Activated CD4-positive, alpha-beta T cell treated with anti-CD3 and anti-CD28 coated beads, Interleukin-2, amount 10 ng/mL, durations not matched to agents 24 days and 14 days (primary cell): ENCODE measurements around the gene CLMP. TPM values are rescaled to one million over a fixed set of nuclear protein-coding genes. Genes with fewer than 3 reads are reported as not detected.
"Not testable (repeated sequence)": the region's sequence is repeated elsewhere in the genome, so short reads cannot be mapped to it uniquely, and the experiment has no call there.

Experiments
- DNase-seq: peaks from one replicate; pipeline ENCODE4 v3.0.0; 2022
- H3K27ac Mint-ChIP-seq: one replicate; pipeline ENCODE4 v1.8.0; 2022; ENCODE audit warnings: mild to moderate bottlenecking, mixed read lengths
- H3K27me3 Mint-ChIP-seq: one replicate; pipeline ENCODE4 v1.8.0; 2022; ENCODE audit warnings: mixed read lengths
- H3K36me3 Mint-ChIP-seq: one replicate; pipeline ENCODE4 v1.8.0; 2022; ENCODE audit warnings: low read depth, mild to moderate bottlenecking, mixed read lengths
- H3K4me1 Mint-ChIP-seq: one replicate; pipeline ENCODE4 v1.8.0; 2021; ENCODE audit warnings: mixed read lengths
- H3K4me3 Mint-ChIP-seq: one replicate; pipeline ENCODE4 v1.8.0; 2022; ENCODE audit warnings: mild to moderate bottlenecking, moderate library complexity, mixed read lengths
- H3K9me3 Mint-ChIP-seq: one replicate; pipeline ENCODE4 v1.8.0; 2021; ENCODE audit warnings: mixed read lengths
- intact Hi-C: fragments of 100-400 bp; cut with micrococcal nuclease; formaldehyde crosslinking; loops from one replicate; pipeline ENCODE4 v1.15.1; 2023
- total RNA-seq: library from RNA; stranded (reverse); gene quantifications from 2 replicates; pipeline ENCODE4 v1.2.3, GENCODE V29; 2022

The CLMP gene
- total RNA-seq, 1 donor from 2014 or later, result 0.05 TPM

DNA sequence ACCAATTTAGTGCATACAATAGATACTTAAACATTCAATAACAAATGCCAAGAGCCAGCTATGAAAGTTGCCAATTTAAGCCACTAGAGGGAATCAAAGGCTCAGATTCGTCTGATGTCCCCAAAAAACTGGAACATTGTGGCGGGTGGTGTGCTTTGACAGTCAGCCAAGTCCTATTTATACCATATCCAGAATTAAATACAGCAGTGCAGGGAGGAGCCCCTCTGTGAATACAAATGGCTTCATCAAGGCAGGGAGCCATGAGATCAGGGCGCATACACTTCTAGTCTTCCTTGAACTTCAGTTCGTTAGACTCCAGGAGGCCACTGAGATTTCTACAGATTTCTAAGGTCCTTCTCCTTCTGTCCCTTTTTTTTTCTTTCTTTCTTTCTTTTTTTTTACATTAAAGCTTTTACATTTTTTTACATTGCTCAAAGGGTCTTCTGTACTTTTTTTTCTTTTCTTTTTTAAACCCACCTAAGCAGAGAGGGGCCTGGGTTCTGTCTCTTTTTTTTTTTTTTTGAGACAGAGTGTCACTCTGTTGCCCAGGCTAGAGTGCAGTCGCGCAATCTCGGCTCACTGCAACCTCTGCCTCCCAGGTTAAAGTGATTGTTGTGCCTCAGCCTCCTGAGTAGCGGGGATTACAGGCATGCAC is 91.6 kb downstream of the CLMP start:
- Mint-ChIP-seq H3K27ac (no peak overlapping the region), H3K4me3 (no peak overlapping the region), H3K36me3 (no peaks in the 10 kb centered on the region), H3K27me3 (peaks cover 6% of the 10 kb centered on the region), H3K4me1 (peaks cover 21% of the 10 kb centered on the region), H3K9me3 (no peaks in the 10 kb centered on the region)
- intact Hi-C loops, result loop anchor here (2.0 to 5.0 kb wide), 2 partner anchors 33 to 41 kb away; partner anchors contain the start of gene HSPA8
- DNase-seq, result peak; percentile 79

GRCh38 chr11:123100379-123101085 is 94.5 kb downstream of the CLMP start:
- peaks cover 24% of the 10 kb centered on the region for H3K4me1 Mint-ChIP-seq
- H3K4me3 Mint-ChIP-seq, result peak overlapping the region; percentile 46
- H3K27ac Mint-ChIP-seq, result peak overlapping the region; percentile 50
- intact Hi-C loops, result loop anchor here (5.0 kb wide), 1 partner anchor 38 kb away; the partner anchor contains the start of gene HSPA8
- DNase-seq, result no peak
- H3K27me3 Mint-ChIP-seq, result no peaks in the 10 kb centered on the region
- no peaks in the 10 kb centered on the region for H3K9me3 Mint-ChIP-seq
- H3K36me3 Mint-ChIP-seq, result peaks cover 5% of the 10 kb centered on the region

- Mint-ChIP-seq H3K36me3 (peaks cover 5% of the 10 kb centered on the region), H3K9me3 (no peaks in the 10 kb centered on the region), H3K27me3 (no peaks in the 10 kb centered on the region), H3K27ac (no peak overlapping the region), H3K4me3 (no peak overlapping the region), H3K4me1 (peaks cover 24% of the 10 kb centered on the region)
- intact Hi-C loops, result no loop called here
- no peak for DNase-seq
Observed at GRCh38 chr11:123098990-123099389, 96.1 kb downstream of the CLMP start.

DNA sequence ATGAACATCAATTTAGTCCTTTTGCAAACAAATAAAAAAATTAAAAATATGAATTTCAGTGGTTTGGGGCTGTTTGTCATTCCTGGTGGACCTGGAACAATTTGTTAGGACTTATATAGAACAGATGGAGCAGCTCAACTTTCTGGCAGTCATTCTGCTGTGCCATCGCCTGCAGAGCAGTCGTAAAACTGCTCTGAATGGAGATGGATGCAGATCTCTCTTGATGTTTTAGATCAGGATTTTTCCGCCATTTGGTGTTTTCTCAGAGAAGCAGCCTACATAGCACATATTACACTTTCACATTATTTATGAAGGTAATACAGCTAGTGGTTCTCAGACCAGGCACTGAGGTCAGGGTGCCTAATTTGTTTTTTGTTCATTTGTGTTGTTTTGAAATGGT is 101.3 kb downstream of the CLMP start:
- intact Hi-C loops, result no loop called here

DNA sequence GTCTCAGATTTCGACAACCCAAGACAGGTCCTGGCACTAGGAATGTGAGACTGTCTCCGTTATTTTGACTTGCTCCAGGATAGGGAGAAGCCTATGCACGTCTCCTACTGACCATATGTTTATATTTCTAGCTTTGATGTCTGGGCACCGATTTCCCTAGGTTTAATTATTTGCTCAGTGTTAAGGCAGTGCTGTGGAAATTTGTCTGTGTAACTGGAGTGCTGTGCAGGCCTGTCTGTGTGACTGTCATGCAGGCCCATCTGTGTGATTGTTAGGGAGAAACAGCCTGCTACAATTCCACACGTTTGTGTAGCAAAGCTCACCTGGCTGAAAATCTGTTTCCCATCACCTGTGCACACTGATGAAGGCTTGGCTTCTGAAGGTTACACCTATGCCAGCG is 103.5 kb downstream of the CLMP start:
- Mint-ChIP-seq H3K4me1 (peaks cover 16% of the 10 kb centered on the region), H3K27ac (no peak overlapping the region), H3K4me3 (no peak overlapping the region), H3K9me3 (no peaks in the 10 kb centered on the region), H3K36me3 (no peaks in the 10 kb centered on the region), H3K27me3 (no peaks in the 10 kb centered on the region)
- DNase-seq, result no peak
- intact Hi-C loops, result no loop called here

More for the DNA sequence above, 101.3 kb downstream of the CLMP start:
- Mint-ChIP-seq H3K27ac (no peak overlapping the region), H3K4me3 (no peak overlapping the region), H3K9me3 (no peaks in the 10 kb centered on the region), H3K27me3 (no peaks in the 10 kb centered on the region), H3K4me1 (peaks cover 5% of the 10 kb centered on the region), H3K36me3 (peaks cover 5% of the 10 kb centered on the region)
- no peak for DNase-seq

GRCh38 chr11:123090168-123090567 is 104.9 kb downstream of the CLMP start:
- intact Hi-C loops, result not testable (repeated sequence)

DNA sequence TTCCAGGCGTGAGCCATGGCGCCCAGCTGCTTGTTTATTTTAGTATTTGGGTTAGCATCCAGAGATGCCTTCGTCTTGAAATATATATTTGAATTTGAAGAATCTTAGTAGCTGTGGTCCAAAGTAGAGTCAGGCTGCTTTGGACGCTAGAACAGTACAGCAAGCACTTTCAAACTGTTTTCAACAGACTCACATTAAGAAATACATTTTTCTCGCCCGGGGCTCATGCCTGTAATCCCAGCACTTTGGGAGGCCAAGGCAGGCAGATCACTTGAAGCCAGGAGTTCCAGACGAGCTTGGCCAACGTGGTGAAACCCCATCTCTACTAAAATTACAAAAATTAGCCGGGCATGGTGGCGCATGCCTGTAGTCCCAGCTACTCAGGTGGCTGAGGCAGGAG is 106.2 kb downstream of the CLMP start:
- not testable (repeated sequence) for H3K27ac Mint-ChIP-seq, DNase-seq, H3K36me3 Mint-ChIP-seq, H3K4me3 Mint-ChIP-seq, H3K9me3 Mint-ChIP-seq, H3K27me3 Mint-ChIP-seq
- peaks cover 29% of the 10 kb centered on the region for H3K4me1 Mint-ChIP-seq
- intact Hi-C loops, result loop anchor here (10.0 kb wide), 1 partner anchor 366 kb away; no protein-coding TSS in a partner anchor

More at GRCh38 chr11:123090168-123090567, 104.9 kb downstream of the CLMP start:
- not testable (repeated sequence) for DNase-seq, H3K27ac Mint-ChIP-seq, H3K36me3 Mint-ChIP-seq, H3K9me3 Mint-ChIP-seq, H3K4me3 Mint-ChIP-seq, H3K27me3 Mint-ChIP-seq
- H3K4me1 Mint-ChIP-seq, result peaks cover 24% of the 10 kb centered on the region

GRCh38 chr11:123087657-123088056 is 107.4 kb downstream of the CLMP start:
- not testable (repeated sequence) for H3K36me3 Mint-ChIP-seq, H3K9me3 Mint-ChIP-seq, H3K27me3 Mint-ChIP-seq
- intact Hi-C loops, result loop anchor here (1.0 to 10.0 kb wide), 2 partner anchors 23 to 367 kb away; no protein-coding TSS in a partner anchor
- Mint-ChIP-seq H3K4me1 (peaks cover 42% of the 10 kb centered on the region), H3K27ac (peak overlapping the region; percentile 92), H3K4me3 (peak overlapping the region; percentile 73)
- DNase-seq, result peak; percentile 88

- no peaks in the 10 kb centered on the region for H3K9me3 Mint-ChIP-seq
- H3K27me3 Mint-ChIP-seq, result no peaks in the 10 kb centered on the region
- peak overlapping the region; percentile 92 for H3K27ac Mint-ChIP-seq
- intact Hi-C loops, result loop anchor here (10.0 kb wide), 1 partner anchor 368 kb away; no protein-coding TSS in a partner anchor
- H3K36me3 Mint-ChIP-seq, result peaks cover 9% of the 10 kb centered on the region
- H3K4me1 Mint-ChIP-seq, result peaks cover 47% of the 10 kb centered on the region
- peak overlapping the region; percentile 39 for H3K4me3 Mint-ChIP-seq
- peak; percentile 74 for DNase-seq
Observed at GRCh38 chr11:123086305-123086704, 108.7 kb downstream of the CLMP start.

GRCh38 chr11:123085497-123085896 is 109.6 kb downstream of the CLMP start:
- no peak for DNase-seq
- intact Hi-C loops, result loop anchor here (10.0 kb wide), 1 partner anchor 369 kb away; no protein-coding TSS in a partner anchor
- peaks cover 47% of the 10 kb centered on the region for H3K4me1 Mint-ChIP-seq
- peaks cover 9% of the 10 kb centered on the region for H3K36me3 Mint-ChIP-seq
- H3K9me3 Mint-ChIP-seq, result no peaks in the 10 kb centered on the region
- H3K27me3 Mint-ChIP-seq, result no peaks in the 10 kb centered on the region
- peak overlapping the region; percentile 92 for H3K27ac Mint-ChIP-seq
- no peak overlapping the region for H3K4me3 Mint-ChIP-seq

DNA sequence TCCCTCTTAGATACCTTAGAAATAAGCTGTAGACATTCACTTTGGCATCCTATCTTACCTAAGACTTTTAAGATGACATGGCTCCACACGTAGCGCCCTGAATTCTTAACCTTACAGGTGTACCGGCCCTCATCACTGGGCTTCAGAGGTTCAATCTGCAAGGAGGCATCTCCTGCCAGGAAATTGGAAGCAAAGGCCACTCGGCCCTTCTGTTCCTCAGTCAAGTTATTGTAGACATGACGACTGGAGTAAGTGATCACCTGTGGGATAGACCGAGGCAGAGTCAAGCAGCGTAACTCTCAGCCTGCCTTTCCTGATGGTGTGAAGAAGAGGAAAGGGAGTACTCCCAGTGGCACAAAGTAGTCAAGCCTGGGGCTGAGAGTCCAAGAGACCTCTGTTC is 110.6 kb downstream of the CLMP start:
- Mint-ChIP-seq H3K36me3 (peaks cover 9% of the 10 kb centered on the region), H3K27me3 (no peaks in the 10 kb centered on the region), H3K4me1 (peaks cover 51% of the 10 kb centered on the region), H3K9me3 (no peaks in the 10 kb centered on the region), H3K27ac (peak overlapping the region; percentile 45), H3K4me3 (no peak overlapping the region)
- intact Hi-C loops, result loop anchor here (10.0 kb wide), 1 partner anchor 370 kb away; no protein-coding TSS in a partner anchor
- DNase-seq, result no peak

- peak overlapping the region; percentile 85 for H3K27ac Mint-ChIP-seq
- DNase-seq, result peak; percentile 92
- peak overlapping the region; percentile 78 for H3K4me3 Mint-ChIP-seq
- no peaks in the 10 kb centered on the region for H3K27me3 Mint-ChIP-seq
- H3K4me1 Mint-ChIP-seq, result peaks cover 49% of the 10 kb centered on the region
- intact Hi-C loops, result loop anchor here (1.0 to 10.0 kb wide), 3 partner anchors 13 to 371 kb away; partner anchors contain the start of gene HSPA8
- no peaks in the 10 kb centered on the region for H3K9me3 Mint-ChIP-seq
- peaks cover 9% of the 10 kb centered on the region for H3K36me3 Mint-ChIP-seq
Observed at GRCh38 chr11:123083623-123084029, 111.4 kb downstream of the CLMP start.

DNA sequence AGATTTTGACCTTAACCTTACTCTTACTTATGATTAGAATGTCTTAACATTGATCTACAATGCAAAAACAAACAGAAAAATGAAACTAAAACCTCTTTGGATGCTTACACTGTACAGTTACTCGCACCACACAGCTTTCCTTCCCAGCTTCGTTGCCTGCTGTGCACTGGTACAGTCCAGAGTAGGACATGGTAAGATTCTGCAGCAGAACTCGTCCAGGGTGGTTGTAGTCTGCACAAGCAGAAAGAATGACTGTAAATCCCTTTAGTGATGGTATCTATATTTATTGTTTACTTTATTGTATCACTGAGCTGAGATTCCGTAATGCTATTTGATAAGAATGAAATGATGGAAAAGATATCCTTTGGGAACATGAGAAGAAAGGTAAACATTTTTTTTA is 112.1 kb downstream of the CLMP start:
- DNase-seq, result peak; percentile 82
- H3K27me3 Mint-ChIP-seq, result no peaks in the 10 kb centered on the region
- no peaks in the 10 kb centered on the region for H3K9me3 Mint-ChIP-seq
- H3K36me3 Mint-ChIP-seq, result peaks cover 9% of the 10 kb centered on the region
- H3K4me3 Mint-ChIP-seq, result peak overlapping the region; percentile 78
- intact Hi-C loops, result loop anchor here (1.0 to 10.0 kb wide), 3 partner anchors 13 to 372 kb away; partner anchors contain the start of gene HSPA8
- H3K4me1 Mint-ChIP-seq, result peaks cover 45% of the 10 kb centered on the region
- H3K27ac Mint-ChIP-seq, result peak overlapping the region; percentile 85

DNA sequence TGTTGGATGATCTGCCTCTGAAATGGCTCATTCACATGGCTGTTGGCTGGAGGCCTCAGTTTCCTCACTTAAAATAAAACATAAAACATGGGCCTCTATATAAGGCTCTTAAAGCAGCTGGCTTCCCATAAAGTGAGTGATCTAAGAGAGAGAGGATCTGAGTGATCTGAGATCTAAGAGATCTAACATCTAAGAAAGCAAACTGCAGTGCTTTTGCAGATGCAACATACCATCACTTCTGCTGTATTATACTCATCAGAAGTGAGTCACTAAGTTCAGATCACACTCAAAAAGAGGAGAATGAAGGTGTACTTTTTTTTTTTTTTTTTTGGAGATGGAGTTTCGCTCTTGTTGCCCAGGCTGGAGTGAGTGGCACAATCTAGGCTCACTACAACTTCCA is 115.0 kb downstream of the CLMP start:
- H3K4me3 Mint-ChIP-seq, result no peak overlapping the region
- no peaks in the 10 kb centered on the region for H3K9me3 Mint-ChIP-seq
- H3K27me3 Mint-ChIP-seq, result no peaks in the 10 kb centered on the region
- intact Hi-C loops, result loop anchor here (10.0 kb wide), 1 partner anchor 375 kb away; no protein-coding TSS in a partner anchor
- peaks cover 32% of the 10 kb centered on the region for H3K4me1 Mint-ChIP-seq
- no peak overlapping the region for H3K27ac Mint-ChIP-seq
- DNase-seq, result no peak
- H3K36me3 Mint-ChIP-seq, result peaks cover 16% of the 10 kb centered on the region
